HG02840 (cell line): Measurements from ENCODE around the gene CMYA5.

Source experiments
- ATAC-seq: cut with Tn5 transposase; IDR thresholded peaks from one replicate; pipeline ENCODE4 v1.9.1; 2021; ENCODE audit warnings: mild to moderate bottlenecking, moderate library complexity, moderate number of reproducible peaks; ENCODE audit not compliant: unreplicated experiment, low FRiP score

The CMYA5 gene

DNA sequence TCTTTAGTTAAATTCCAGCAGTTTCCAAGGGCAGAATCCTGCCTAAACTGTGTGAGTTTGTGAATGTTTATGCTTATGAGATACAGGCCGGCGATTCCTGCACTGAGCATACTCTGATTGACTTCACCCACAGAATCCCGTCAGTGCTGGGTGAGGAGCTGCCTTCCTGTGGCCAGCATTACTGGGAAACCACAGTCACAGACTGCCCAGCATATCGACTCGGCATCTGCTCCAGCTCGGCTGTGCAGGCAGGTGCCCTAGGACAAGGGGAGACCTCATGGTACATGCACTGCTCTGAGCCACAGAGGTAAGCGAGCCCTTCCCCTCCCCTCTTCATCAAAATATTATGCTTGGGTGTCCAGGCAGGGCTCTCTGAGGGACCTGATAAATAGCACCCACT is 103.7 kb downstream of the CMYA5 start:
- ATAC-seq = no peak

DNA sequence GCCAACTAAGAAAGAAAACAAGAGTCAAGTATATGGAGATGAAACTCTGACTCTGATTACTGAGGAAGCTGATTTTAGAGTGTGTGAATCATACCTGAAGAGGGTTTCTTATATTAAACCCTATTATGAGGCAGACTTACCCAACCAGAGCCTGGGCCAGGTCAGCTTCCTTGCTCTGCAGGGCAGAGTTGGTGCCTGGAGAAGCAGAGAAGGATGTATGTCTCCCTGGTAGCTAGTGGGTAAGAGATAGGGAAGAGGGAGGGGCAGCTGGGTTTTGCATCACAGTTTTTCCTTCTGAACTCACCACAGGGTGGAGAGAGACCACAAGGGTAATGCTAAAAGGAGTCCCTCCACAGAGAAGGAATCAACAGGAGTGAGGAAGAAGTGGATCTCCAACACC is 104.1 kb downstream of the CMYA5 start:
- ATAC-seq = no peak

DNA sequence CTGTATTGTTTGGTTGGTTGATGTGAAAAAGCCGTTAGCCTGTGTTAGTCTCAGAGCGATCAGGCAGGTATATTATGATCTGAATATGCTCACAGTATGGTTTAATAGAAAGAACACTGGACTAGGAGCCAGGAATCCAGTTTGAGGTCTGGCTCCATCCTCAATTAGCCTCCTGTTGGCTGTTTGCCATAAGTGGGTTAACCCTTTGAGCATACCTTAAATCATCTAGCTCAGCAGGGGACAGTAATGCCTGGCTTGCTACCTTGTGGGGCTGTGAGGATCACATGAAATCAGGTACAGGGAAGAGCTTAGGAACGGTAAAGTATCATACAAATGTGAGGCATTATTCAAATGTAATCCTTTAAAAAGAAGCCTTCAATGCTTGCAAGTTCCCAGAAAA is 104.7 kb downstream of the CMYA5 start:
- no peak for ATAC-seq

DNA sequence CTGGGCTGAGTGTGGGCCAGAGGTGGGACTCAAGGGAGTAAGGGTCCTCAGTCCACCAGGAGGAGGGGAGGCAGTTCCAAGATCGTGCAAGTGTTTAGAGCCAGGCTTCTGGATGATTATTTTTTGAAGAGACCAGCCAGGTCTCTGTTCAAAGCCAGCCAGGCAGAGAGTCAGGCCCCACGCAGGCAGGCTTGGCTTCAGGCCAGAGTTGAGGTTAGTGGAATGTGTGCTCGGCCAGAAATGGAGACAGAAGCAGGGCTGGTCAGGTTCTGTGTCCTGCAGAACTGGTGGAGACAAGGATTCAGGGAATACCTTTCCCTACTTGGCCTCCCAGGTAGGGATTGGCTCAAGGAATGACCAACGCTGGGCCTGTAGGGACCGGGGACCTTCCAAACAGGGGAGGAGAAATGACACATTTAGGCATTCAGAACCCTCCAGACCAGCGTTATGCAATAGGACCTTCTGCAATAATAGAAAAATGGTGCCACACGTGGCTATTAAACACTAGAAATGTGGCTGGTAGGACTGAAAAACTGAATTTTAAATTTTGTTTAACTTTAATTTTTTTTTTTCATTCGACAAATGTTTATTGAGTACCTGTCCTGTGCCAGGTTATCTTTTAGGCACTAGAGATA is 106.2 kb downstream of the CMYA5 start:
- ATAC-seq = no peak

DNA sequence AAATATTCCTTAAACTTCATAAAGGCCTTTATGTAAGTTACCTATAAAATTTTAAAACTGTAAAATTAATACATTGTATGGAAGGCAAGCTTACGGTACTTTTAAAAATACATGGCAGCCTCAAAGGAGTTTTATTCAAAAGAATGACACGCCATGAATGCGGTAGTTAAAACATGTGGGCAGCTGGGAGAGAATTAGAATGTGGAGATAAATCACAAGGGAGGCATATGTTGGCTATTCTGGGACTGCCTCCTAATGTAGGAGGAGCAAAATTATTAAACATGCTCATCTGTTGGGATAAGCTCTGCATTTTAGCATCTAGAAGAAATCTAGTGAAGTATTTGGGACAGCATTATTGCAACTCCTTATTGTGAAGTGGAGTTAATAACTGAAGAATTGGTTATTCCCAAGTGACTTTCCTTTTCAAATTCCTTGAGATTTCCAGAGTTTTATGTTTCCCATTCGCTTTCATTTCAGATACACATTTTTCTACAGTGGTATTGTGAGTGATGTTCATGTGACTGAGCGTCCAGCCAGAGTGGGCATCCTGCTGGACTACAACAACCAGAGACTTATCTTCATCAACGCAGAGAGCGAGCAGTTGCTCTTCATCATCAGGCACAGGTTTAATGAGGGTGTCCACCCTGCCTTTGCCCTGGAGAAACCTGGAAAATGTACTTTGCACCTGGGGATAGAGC is 109.4 kb downstream of the CMYA5 start:
- ATAC-seq = no peak

DNA sequence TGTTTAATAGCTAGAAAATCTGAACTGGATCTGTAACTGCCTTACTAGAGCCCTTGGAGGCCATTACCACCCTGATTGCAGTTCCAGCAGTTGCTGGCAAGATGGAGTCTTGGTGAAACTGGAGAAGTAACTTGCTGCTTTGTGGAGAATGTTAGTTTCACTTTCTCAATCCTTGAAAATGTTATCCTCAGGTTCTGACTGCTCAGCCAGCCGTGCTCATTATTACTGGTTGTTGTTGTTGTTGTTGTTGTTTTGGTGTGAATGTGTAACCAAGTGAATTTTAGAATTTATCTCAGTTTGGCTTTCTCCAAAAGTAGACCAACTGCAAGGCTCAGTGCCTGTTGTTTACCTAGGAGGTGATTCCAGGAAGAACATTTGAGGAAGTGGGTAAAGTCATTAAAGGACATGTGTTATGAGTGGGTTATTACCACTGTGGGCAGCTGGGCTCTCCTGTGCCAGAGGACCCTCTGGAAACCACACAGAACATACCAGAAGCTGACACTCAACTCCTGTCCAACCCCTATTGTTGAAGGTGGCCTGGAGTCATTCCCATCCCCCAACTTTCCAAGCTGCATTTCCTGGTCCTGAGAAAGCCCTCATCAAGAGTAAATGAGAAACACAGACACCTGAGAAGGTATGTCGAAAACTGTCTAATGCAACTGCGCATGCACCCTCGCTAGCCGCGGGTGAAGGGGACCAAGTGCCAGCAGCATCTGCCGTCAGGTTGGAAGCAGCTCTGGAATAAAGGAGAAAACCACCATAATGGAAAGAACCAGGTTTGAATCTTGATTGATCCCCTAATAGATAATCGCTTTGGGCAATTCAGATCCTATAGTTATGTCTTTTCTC is 111.6 kb downstream of the CMYA5 start:
- ATAC-seq = no peak

DNA sequence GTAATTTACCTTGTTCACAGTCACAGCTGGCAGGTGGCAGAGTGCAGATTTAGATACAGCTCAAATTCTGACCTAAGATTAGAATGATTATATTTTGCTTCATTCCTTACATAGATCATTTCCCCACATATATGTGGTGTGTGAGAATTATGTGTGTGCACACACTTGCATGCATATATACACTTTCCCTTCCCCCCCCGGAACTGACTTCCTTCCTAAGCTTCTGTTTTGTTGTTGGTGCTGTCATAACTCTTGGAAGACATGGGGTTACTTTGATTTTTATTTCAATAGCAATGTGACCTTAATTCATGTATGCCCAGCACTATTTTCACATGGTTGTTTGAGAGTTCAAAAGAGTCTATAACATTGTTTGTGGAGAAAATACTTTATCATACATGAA is 112.8 kb downstream of the CMYA5 start:
- no peak for ATAC-seq

DNA sequence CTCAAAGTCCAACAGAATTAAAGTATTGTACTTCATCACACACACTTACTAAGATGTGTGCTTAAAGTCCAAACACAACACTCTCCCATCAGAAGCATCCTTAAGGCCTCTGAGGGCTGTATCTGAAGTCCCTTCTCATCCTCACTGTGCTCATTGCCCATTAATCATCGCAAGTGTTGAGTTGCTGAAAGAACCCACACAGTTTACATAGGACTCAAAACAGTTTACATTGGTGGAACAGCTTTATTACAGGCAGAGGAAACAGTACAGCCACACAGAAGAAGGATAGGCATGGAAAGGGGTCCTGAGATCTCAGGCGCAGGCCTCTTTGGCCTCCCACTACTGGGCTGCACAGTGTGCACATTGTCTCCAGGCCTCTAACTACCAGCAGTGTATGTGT is 113.4 kb downstream of the CMYA5 start:
- no peak for ATAC-seq

DNA sequence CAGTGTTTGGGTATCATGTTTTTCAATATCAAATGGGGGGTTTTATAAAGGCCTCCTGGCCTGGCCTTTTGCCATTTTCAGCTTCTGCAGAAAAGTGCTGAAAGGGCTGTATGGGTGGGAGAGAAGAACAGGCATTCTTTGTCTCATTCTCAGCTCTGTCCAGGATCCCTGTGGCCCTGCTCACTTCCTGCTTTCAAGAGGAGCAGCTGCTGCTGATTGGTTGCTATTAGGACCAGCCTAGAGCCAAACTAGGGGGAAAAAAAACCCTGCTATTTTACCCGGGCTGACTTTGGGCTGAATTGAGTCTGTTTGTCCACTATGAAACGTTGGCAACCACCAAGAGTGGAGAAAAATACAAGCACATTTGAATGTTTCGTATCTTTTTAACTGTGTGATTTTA is 117.1 kb downstream of the CMYA5 start:
- ATAC-seq = no peak

DNA sequence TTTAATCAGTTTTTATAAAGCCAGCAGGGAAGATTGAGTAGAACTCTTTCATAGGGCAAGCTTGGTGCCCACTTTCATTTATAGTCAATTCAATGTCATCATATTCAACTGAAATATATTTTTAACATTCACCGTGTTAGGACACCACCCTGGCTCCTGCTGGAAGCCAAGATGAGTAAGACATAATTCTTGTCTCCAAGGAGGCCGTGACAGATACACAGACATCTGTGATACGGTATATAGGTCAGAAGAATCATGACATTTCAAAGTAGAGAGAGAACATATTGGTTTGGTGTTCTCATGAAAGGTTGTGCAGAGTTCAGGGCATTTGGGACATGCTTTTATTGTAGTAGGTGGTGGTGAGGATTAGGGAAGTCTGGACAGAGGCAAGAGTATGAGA is 120.1 kb downstream of the CMYA5 start:
- no peak for ATAC-seq

DNA sequence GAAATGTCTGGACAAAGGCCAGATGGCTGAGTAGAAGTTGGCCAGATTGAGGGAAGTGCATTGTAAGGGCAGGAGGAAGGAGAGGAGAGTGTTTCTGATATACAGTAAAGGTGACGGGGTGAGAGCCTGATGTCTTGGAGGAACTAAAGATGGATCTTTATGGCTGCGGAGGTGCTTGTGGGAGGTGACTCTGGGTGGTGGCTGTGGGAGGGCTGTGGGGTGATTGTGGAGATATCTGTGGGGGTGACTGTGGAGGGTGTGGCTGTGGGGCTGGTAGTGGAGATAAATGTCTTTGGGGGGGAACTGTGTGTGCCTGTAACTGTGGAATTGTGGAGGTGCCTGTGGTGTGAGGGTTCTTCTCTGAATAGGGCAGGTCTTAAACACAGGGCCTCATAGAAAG is 121.4 kb downstream of the CMYA5 start:
- ATAC-seq = no peak

DNA sequence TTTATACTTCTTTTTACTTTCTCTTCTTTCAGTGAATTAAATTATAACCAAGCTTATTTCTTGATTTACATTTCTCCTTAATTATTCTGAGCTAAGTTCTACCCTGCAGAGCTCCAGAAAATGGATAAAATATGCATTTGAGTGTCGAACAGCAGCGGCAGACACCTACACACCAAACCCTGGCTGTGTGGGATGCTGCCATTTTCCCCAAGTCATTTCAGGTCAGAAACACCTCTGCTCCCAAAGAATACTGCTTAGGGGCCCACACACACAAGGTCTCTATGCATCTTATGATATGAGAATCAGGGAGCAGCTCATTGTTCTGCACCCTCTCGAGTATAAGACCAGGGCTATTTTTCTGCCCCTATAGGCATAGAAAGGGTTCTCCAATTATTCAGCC is 122.3 kb downstream of the CMYA5 start:
- ATAC-seq = no peak

DNA sequence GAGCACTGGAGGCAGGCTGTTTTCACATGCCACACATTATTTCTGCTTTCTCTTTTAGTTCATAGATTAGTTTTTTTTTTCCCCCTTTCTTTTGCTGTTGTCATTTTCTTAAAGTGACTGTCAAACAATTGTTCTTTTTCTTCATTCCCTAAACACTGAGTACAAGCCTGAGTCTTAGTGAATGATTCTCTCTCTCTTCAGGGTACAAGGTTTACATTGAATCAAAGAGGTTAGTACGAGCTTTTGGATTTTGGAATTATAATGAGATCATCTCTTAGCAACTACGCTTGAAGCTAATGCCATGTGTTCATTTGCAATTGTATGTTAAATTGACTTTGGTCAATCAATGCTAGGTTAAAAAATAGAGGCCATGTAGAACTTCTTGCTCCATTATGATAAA is 125.1 kb downstream of the CMYA5 start:
- ATAC-seq = no peak

DNA sequence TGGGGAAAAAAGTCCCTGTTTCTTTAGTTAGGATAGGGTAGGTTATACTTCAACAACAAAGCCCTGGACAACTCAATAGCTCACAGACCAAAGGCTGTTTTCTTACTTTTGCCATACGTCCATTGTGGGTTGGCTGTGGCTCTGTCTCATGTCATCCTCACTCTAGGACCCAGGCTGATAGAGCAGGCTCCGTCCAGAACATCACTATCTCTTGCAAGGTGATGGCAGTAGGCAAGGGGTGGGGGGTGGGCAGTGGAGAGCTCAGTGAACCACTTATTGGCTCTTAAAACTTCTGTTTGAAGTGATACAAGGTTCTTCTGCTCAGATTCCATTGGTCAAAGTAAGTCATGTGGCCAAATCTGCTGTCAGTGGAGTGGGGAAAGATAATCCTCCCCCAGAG is 126.4 kb downstream of the CMYA5 start:
- no peak for ATAC-seq

DNA sequence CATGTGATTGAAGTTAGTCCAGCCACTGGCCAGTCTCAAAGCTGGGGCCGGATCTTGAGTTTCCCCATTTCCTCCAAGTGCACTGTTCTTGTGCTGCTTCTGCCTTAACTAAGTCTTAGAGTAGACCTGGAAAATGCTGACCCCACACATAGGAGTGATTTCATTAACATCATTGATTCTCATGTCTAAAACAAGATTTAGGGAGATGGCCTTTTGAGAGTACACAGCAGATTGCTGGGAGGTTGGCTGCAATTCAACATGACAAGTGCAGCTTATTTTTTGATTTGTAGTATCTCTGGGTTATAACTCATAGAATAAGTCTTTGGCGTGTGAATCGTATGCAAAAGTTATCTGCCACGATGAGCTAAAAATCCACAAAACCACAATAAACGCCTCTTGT is 131.0 kb downstream of the CMYA5 start:
- no peak for ATAC-seq

DNA sequence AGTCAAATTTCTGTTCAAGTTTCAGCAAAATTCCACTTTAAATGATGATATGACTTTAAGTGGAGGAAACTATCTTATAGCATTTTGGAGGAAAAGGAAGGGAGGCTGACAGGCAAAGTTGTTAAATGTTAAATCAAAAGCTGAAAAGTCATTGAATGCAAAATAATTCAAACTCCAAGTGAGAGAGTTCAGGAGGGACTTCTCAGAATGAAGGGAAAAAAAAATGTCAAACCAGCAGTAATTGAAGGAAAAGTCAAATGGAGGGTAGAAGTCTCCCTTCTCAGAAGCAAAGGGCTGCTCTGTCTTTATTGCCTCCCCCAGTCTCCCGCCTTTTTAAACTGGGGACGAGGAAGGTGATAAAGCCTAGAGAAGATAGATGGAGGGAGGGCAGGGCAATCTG is 134.8 kb downstream of the CMYA5 start:
- no peak for ATAC-seq

DNA sequence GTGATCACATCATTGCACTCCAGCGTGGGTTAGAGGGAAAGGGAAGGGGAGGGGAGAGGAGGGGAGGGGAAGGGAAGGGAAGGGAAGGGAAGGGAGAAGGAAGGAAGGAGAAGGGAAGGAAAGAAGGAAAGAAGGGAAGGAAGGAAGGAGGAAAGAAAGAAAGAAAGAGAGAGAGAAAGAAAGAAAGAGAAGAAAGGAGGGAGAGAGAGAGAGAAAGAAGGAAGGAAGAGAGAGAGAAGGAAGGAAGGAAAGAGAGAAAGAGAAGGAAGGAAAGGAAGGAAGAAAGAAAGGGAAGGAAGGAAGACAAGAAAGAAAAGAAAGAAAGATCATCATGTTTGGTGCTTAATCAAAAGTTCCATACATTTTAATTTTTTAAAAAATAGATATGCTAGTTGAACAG is 136.2 kb downstream of the CMYA5 start:
- ATAC-seq = no peak

DNA sequence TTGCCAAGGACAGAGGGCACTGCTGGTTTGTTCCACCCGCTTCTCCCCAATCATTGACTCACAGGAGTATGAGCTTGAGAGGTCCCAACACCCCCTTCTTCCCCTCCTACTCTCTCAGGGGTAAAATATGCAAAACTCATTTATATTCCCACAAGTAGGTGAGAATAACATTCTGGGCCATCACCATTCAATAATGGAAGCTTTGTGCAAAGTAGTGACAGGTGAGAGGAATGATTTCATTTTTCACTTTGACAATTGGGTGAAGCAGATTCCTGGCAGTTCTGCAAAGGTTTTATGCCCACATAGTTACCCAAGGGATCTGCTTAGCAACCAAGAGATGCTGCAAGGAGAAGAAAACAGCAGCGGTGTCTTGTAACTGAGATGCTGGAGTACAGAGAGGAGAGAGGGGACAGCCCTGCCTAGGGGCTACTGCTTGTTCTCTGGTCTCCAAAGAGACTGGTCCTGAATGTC is 137.6 kb downstream of the CMYA5 start:
- no peak for ATAC-seq

DNA sequence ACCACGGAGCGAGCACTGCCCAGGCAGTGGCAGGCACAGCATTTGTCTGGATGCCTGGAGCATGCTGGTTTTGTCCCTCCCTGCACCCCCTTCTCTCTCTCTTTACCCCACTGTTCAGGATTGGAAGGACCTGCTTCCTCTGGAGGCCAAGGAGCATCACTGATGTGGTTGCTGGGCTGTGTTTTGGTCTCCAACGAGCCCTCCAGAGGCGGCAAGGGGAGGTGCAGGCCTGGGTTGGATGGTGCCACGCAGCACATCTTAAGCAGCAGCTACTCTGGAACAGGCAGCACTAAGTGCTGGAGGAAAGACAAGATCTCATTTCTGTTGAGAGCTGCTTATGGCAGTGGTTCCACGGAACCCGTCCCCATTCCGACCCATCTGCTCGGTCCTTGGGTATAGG is 139.6 kb downstream of the CMYA5 start:
- ATAC-seq = no peak

DNA sequence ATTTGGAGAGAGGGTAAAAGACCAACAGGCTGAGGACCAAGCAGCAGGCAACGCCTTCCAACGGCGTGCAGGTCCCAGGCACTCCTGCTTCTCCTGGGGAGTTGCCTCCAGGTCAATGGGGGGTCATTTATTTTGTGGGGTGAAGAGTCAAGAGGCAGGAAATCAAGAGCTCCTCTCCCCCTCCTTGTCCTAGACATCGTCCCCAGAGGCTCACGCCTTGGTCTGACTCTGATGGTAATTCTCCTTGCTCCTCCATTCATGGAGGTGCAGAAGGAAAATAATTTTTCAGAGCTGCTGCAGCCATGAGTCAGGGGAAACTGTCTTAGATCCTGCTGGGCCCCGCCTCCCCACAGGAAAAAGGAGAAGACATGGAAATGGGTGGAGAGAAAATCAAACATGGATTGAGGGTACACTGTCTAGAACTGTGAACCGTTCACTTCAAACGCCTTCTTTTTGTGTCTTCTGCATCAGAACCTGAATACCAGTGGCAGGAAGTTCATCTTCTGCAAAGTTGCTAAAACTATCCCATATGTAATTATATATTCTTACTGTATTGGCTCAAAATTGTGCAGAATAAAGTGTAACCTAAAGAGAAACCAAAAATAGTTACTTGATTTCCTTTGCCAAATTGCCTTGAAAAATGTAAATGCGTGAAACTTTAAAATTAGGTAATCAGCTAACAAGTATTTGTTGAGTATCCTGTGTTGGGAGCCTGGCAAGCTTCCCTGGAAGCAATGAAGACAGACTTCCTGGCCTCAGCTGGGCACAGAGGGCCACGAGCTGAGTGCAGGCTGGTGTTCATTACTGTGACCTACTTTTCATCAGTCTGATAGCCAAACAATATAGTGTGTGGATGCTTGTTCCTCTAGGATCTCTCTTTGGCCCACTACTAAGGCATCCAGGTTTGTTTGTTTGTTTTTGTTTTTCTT is 142.0 kb downstream of the CMYA5 start:
- ATAC-seq = no peak
